HEK293T (cell line): Measurements from ENCODE around the gene MRPL3.
A peak's percentile ranks its signal among the peaks of the same experiment; 100 is the strongest.
"Not testable (repeated sequence)": the region's sequence is repeated elsewhere in the genome, so short reads cannot be mapped to it uniquely, and the experiment has no call there.

ENCODE experiments used
- CTCF ChIA-PET: fragments of 350-600 bp; formaldehyde crosslinking; extraction: SDS; loops from one replicate; lab custom pipeline; 2021; ENCODE audit warnings: antibody characterized with exemption, inconsistent platforms; lab: Yijun Ruan, JAX
- POLR2A ChIA-PET: fragments of 350-600 bp; formaldehyde crosslinking; extraction: SDS; loops from one replicate; lab custom pipeline; 2020; ENCODE audit warnings: antibody characterized with exemption, inconsistent platforms; lab: Yijun Ruan, JAX
- DNase-seq: peaks from one replicate; pipeline ENCODE4 v3.0.0; 2012; ENCODE audit warnings: mixed read lengths; ENCODE audit errors: extremely low spot score
- ARNT ChIP-seq: fragments of 450-650 bp; IDR thresholded peaks from 2 replicates; pipeline ENCODE4 v1.6.1; 2017; ENCODE audit warnings: mild to moderate bottlenecking
- BHLHE40 ChIP-seq: fragments of 450-650 bp; IDR thresholded peaks from 2 replicates; pipeline ENCODE4 v1.6.1; 2016; ENCODE audit warnings: mild to moderate bottlenecking, moderate library complexity, borderline replicate concordance
- CTBP1 ChIP-seq: fragments of 450-650 bp; IDR thresholded peaks from 2 replicates; pipeline ENCODE4 v1.6.1; 2016; ENCODE audit warnings: borderline replicate concordance
- ELF4 ChIP-seq: fragments of 450-650 bp; IDR thresholded peaks from 2 replicates; pipeline ENCODE4 v1.6.1; 2017; ENCODE audit warnings: antibody characterized with exemption
- FOXA1 ChIP-seq: fragments of 450-650 bp; IDR thresholded peaks from 2 replicates; pipeline ENCODE4 v1.6.1; 2016; ENCODE audit warnings: mild to moderate bottlenecking
- FOXK2 ChIP-seq: fragments of 450-650 bp; IDR thresholded peaks from 2 replicates; pipeline ENCODE4 v1.6.1; 2016; ENCODE audit warnings: mild to moderate bottlenecking
- FOXM1 ChIP-seq: fragments of 450-650 bp; IDR thresholded peaks from 2 replicates; pipeline ENCODE4 v1.6.1; 2017; ENCODE audit warnings: mild to moderate bottlenecking, borderline replicate concordance
- HDGF ChIP-seq: fragments of 450-650 bp; IDR thresholded peaks from 2 replicates; pipeline ENCODE4 v1.6.1; 2017; ENCODE audit warnings: antibody characterized with exemption, borderline replicate concordance
- L3MBTL2 ChIP-seq: fragments of 450-650 bp; conservative IDR thresholded peaks from 2 replicates; pipeline ENCODE4 v1.6.1; 2016; ENCODE audit warnings: mild to moderate bottlenecking
- LEF1 ChIP-seq: fragments of 450-650 bp; IDR thresholded peaks from 2 replicates; pipeline ENCODE4 v1.6.1; 2017; ENCODE audit warnings: mild to moderate bottlenecking, borderline replicate concordance
- NFRKB ChIP-seq: fragments of 450-650 bp; IDR thresholded peaks from 2 replicates; pipeline ENCODE4 v1.6.1; 2016; ENCODE audit warnings: mild to moderate bottlenecking, moderate library complexity
- SP1 ChIP-seq: fragments of 450-650 bp; IDR thresholded peaks from 2 replicates; pipeline ENCODE4 v1.6.1; 2017
- SUZ12 ChIP-seq: fragments of 450-650 bp; IDR thresholded peaks from 2 replicates; pipeline ENCODE4 v1.6.1; 2016; ENCODE audit warnings: mild to moderate bottlenecking
- TARDBP ChIP-seq: fragments of 450-650 bp; IDR thresholded peaks from 2 replicates; pipeline ENCODE4 v1.6.1; 2016
- ZNF384 ChIP-seq: fragments of 450-650 bp; IDR thresholded peaks from 2 replicates; pipeline ENCODE4 v1.6.1; 2016
- TF ChIP-seq, protein P1 (sequence below): fragments of 450-650 bp; IDR thresholded peaks from 2 replicates; pipeline ENCODE4 v1.6.1; 2016

MRPL3 gene

DNA sequence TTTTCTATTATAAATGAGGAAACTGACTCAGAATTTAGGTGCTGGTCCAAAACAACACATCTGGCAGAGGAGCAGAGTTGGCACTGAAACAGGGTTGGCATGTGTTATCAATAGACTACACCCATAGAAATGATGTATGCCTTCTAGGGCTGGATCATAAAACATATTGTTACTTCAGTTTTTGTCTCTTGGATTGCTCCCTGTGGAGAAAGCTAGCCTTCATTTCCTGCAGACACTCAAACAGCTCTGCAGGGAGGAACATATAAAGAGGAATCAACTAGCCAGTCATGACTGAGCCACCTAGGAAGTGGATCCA, 507 bp upstream of the MRPL3 start:
- ChIA-PET CTCF (no interaction called here), POLR2A (no interaction called here)
- peak; percentile 13 for DNase-seq
- TF ChIP-seq FOXK2: no peak

DNA sequence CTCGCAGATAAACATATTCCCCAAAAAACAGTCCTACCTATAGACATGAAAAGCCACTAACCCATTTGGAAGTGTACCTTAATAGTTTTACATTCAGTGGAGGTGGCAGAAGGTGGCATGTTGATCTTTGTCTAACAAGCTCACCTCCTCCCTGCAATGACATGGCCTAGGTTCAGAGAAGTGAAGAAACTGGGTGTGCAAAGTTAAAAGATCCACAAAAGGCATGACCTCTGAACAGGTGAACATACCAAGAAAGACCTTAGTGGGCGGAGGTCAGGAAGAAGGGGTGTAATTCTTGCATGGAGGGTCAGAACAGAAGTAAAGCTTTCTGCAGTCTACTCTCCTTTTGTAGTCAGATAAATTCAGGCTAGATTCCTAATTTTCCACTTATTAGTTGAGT, 822 bp downstream of the MRPL3 start:
- TF ChIP-seq ELF4 (no peak), NFRKB (no peak)
- POLR2A ChIA-PET: interaction anchor here (0.6 kb wide), 1 partner anchor 527 kb away, joined by 3 read pairs; no protein-coding TSS in a partner anchor
- DNase-seq: no peak
- CTCF ChIA-PET: no interaction called here

DNA sequence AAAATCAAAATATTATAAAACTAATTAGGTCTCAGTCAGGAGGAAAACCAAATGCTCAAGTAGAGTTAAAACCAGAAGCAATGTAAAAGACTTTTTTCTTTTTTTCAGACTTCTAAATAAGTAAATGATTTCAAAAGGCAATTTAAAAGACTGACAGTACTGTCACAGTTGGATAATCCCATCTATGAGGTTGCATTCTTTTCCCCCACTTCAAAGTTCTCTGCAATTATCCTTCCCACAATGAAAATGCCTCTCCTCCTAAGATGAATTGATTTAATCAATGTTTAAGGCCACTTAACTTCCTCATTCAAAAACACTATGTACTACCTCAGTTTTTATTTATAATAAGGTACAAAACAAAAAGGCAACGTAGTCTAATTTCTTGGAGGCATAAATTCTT, 8.1 kb downstream of the MRPL3 start:
- DNase-seq: no peak
- no peak for TF ChIP-seq FOXA1
- TF ChIP-seq HDGF: no peak
- ChIA-PET POLR2A (no interaction called here), CTCF (no interaction called here)

DNA sequence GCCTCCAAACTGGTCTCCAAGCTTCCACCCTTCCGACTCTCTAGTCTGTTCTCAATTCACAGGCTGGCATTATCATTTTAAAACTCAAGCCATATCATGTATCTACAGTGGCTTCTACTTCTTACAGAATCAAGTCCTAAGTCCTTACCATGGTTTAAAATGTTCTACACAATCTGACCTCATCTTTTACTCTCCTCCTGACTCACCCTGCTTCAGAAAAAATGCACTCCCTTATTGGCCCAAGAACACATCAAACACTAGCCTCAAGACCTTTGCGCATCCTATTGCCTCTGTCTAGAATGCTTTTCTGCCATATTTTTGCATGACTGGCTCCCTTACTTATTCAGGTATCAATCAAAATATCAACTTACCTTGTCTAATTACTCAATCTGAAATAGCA, 11.0 kb downstream of the MRPL3 start:
- DNase-seq: no peak
- CTCF ChIA-PET: no interaction called here
- POLR2A ChIA-PET: no interaction called here

DNA sequence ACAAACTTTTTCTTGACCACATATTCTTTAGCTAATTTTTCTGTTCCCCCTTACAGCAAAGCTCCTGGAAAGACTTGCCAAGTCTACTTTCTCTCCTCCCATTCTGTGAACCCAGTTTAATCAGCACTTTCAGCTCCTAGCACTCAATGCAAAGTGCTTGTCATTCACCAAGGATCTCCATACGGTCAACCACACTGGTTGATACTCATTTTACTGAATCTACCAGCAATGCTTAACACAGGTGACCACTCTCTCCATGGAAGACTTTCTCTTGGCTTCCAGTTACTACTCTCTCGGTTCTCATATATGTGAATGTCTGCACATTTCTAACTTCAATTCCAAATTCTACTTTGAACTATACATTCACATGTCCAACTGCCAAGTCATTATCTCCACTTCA, 11.7 kb downstream of the MRPL3 start:
- CTCF ChIA-PET: no interaction called here
- TF ChIP-seq ELF4 (no peak), SP1 (no peak), FOXM1 (no peak), NFRKB (no peak), HDGF (no peak)
- no peak for DNase-seq
- POLR2A ChIA-PET: interaction anchor here (0.6 kb wide), 1 partner anchor 1955 kb away, joined by 3 read pairs; no protein-coding TSS in a partner anchor

More for the DNA sequence above, 11.0 kb downstream of the MRPL3 start:
- no peak for TF ChIP-seq L3MBTL2
- no peak for TF ChIP-seq FOXA1
- no peak for TF ChIP-seq FOXM1
- TF ChIP-seq LEF1: no peak
- TF ChIP-seq SP1: no peak
- no peak for TF ChIP-seq FOXK2
- no peak for TF ChIP-seq ZNF384
- no peak for TF ChIP-seq ARNT
- TF ChIP-seq NFRKB: no peak
- no peak for TF ChIP-seq SUZ12
- TF ChIP-seq ELF4: no peak
- TF ChIP-seq, protein P1, sequence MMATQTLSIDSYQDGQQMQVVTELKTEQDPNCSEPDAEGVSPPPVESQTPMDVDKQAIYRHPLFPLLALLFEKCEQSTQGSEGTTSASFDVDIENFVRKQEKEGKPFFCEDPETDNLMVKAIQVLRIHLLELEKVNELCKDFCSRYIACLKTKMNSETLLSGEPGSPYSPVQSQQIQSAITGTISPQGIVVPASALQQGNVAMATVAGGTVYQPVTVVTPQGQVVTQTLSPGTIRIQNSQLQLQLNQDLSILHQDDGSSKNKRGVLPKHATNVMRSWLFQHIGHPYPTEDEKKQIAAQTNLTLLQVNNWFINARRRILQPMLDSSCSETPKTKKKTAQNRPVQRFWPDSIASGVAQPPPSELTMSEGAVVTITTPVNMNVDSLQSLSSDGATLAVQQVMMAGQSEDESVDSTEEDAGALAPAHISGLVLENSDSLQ: no peak

DNA sequence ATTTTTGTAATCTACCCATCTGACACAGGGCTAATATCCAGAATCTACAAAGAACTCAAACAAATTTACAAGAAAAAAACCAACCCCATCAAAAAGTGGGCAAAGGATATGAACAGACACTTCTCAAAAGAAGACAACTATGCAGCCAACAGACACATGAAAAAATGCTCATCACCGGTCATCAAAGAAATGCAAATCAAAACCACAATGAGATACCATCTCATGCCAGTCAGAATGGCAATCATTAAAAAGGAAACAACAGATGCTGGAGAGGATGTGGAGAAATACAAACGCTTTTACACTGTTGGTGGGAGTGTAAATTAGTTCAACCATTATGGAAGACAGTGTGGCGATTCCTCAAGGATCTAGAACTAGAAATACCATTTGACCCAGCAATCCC, 16.2 kb downstream of the MRPL3 start:
- POLR2A ChIA-PET, DNase-seq, CTCF ChIA-PET: not testable (repeated sequence)

DNA sequence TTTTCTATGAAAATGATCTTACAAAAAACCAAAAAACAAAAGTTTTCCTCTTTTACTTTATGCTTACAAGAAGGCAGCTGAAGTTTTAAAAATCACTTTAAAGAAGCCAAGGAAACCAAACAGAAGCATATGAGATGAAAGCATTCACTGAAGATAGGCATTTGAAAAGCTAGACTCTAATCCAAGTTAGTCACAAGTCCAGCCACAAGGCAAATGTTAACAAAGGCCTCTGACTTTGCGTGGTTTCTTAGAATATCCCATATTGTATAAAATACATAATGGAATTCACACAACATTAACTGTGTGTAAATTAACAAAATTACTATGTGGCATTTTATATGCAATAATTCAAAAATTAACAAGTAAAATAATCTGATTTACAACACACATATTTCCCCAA, 17.7 kb downstream of the MRPL3 start:
- TF ChIP-seq, protein P1: no peak
- TF ChIP-seq LEF1: no peak
- no peak for TF ChIP-seq SP1
- TF ChIP-seq SUZ12: no peak
- no peak for TF ChIP-seq FOXA1
- TF ChIP-seq CTBP1: no peak
- no peak for TF ChIP-seq ELF4
- TF ChIP-seq NFRKB: no peak
- TF ChIP-seq TARDBP: no peak
- no peak for TF ChIP-seq L3MBTL2
- TF ChIP-seq ZNF384: no peak
- TF ChIP-seq ARNT: no peak
- TF ChIP-seq HDGF: no peak
- POLR2A ChIA-PET: no interaction called here
- CTCF ChIA-PET: no interaction called here
- DNase-seq: no peak

DNA sequence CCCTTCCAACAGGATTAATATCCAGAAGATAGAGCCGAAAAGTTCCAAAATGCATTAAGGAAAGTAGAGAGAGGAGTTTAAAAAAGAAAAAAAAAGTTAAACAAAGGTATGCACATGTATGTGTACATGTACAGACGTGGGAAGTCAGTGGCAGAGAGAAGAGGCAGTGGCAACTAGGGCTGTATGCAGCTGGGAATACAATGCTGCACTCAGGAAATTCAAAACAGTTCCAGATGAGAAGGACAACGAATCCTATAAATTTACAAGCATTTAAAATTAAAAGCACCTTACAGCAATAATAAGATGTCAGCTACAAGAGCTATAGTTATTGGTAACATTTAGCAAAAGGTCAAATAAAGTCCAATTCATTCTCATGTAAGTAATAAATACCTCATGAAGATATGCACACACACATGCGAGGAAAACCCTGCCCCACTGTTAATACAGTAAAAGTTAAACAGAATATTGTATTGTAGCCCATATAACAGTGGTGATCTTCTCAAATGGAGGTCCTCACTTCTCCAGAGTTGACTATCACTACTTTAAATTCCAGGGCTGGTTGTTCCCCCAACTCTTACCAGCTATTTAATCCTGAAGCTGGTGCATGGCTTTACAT, 18.2 kb downstream of the MRPL3 start:
- TF ChIP-seq ZNF384 (no peak), FOXA1 (no peak), ELF4 (no peak), CTBP1 (no peak), HDGF (no peak)
- DNase-seq: no peak
- ChIA-PET CTCF (no interaction called here), POLR2A (no interaction called here)

DNA sequence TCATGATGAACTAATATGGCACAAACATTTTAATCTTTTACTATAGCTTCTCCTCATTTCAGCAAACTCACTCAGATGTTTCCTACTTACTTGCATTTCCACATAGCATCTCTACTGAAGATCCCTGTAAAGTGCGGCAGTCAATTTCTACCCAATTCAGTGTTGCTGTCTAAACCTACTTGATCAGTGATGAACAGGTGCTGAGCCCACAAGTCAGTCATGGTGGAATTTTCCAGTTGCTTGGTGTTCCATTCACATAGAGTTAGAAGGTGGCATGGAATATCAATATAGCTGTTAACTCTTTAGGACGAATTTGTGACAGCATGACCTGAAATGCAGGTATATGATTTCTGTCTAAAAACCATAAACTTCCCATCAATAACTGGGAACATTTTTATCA, 22.7 kb downstream of the MRPL3 start:
- ChIA-PET POLR2A (no interaction called here), CTCF (no interaction called here)
- no peak for DNase-seq
- TF ChIP-seq HDGF (no peak), FOXM1 (no peak), ZNF384 (no peak), SP1 (no peak), BHLHE40 (no peak), L3MBTL2 (no peak), NFRKB (no peak), SUZ12 (no peak), ELF4 (no peak), LEF1 (no peak), TARDBP (no peak), CTBP1 (no peak), ARNT (no peak), FOXK2 (no peak), FOXA1 (no peak)
- TF ChIP-seq, protein P1: no peak
